NCI-H748 (cell line): Measurements from ENCODE around the gene WDR5B.

Experiments used
- DNase-seq: peaks from one replicate; lab custom pipeline; 2025; ENCODE audit not compliant: unreplicated experiment; lab: John Stamatoyannopoulos, UW

Gene WDR5B

GRCh38 chr3:122409446-122409845 lies 6.4 kb downstream of the WDR5B start:
- no peak for DNase-seq

GRCh38 chr3:122407946-122408345 lies 7.9 kb downstream of the WDR5B start:
- DNase-seq: no peak

- DNase-seq: no peak
Measured at GRCh38 chr3:122406198-122406597, 9.7 kb downstream of the WDR5B start.

- DNase-seq: no peak
Measured at GRCh38 chr3:122405015-122405414, 10.8 kb downstream of the WDR5B start.

- DNase-seq: no peak
Measured at GRCh38 chr3:122403489-122403888, 12.4 kb downstream of the WDR5B start.

- no peak for DNase-seq
Measured at GRCh38 chr3:122398920-122399319, 16.9 kb downstream of the WDR5B start.

GRCh38 chr3:122397201-122397600 lies 18.7 kb downstream of the WDR5B start:
- DNase-seq: no peak

GRCh38 chr3:122396511-122396910 lies 19.4 kb downstream of the WDR5B start:
- no peak for DNase-seq

GRCh38 chr3:122395582-122395981 lies 20.3 kb downstream of the WDR5B start:
- DNase-seq: no peak

- DNase-seq: no peak
Measured at GRCh38 chr3:122394173-122394572, 21.7 kb downstream of the WDR5B start.

GRCh38 chr3:122392868-122393844 lies 22.7 kb downstream of the WDR5B start:
- DNase-seq: peak; percentile 41

- DNase-seq: no peak
Measured at GRCh38 chr3:122391681-122392446, 24.0 kb downstream of the WDR5B start.

- DNase-seq: no peak
Measured at GRCh38 chr3:122390665-122391064, 25.2 kb downstream of the WDR5B start.

GRCh38 chr3:122389892-122390291 lies 26.0 kb downstream of the WDR5B start:
- DNase-seq: no peak

- DNase-seq: no peak
Measured at GRCh38 chr3:122389197-122389596, 26.7 kb downstream of the WDR5B start.

GRCh38 chr3:122387709-122388108 lies 28.2 kb downstream of the WDR5B start:
- no peak for DNase-seq

GRCh38 chr3:122383771-122384697 lies 31.8 kb downstream of the WDR5B start, which contains the start of gene FAM162A:
FAM162A (plus strand) TSS chr3:122384182; CDS start chr3:122384266, 84 bp downstream.
- peak; percentile 92 for DNase-seq

GRCh38 chr3:122382888-122383666 lies 32.8 kb downstream of the WDR5B start, which contains the start of gene MIX23:
MIX23 (minus strand) TSS chr3:122383231; CDS start chr3:122383224, 7 bp downstream.
- DNase-seq: peak; percentile 86

GRCh38 chr3:122377975-122378374 lies 37.9 kb downstream of the WDR5B start:
- no peak for DNase-seq

- DNase-seq: no peak
Measured at GRCh38 chr3:122374034-122374433, 41.8 kb downstream of the WDR5B start.
